ENCODE data around the gene SORCS2. TPM values are rescaled to one million over a fixed set of nuclear protein-coding genes. Genes with fewer than 3 reads are reported as not detected.

Gene SORCS2
- polyA plus RNA-seq, 4 donors: 5.8 to 64.8 (median 8.9) TPM

- no peak for DNase-seq (ENCODE audit: low read depth in 4 of 4, low spot score in 3 of 4)
Observed at GRCh38 chr4:7704091-7704490, 511.8 kb downstream of the SORCS2 start.

GRCh38 chr4:7704625-7705024 is 512.3 kb downstream of the SORCS2 start:
- DNase-seq (ENCODE audit: low read depth in 4 of 4, low spot score in 3 of 4): no peak

- DNase-seq (ENCODE audit: low read depth in 4 of 4, low spot score in 3 of 4): no peak
Observed at GRCh38 chr4:7705062-7705461, 512.7 kb downstream of the SORCS2 start.

GRCh38 chr4:7705593-7705992 is 513.3 kb downstream of the SORCS2 start:
- DNase-seq (ENCODE audit: low read depth in 4 of 4, low spot score in 3 of 4): no peak

GRCh38 chr4:7708238-7708637 is 515.9 kb downstream of the SORCS2 start:
- DNase-seq (ENCODE audit: low read depth in 4 of 4, low spot score in 3 of 4): no peak

- no peak for DNase-seq (ENCODE audit: low read depth in 4 of 4, low spot score in 3 of 4)
Observed at GRCh38 chr4:7708981-7709380, 516.6 kb downstream of the SORCS2 start.

- no peak for DNase-seq (ENCODE audit: low read depth in 4 of 4, low spot score in 3 of 4)
Observed at GRCh38 chr4:7709431-7709830, 517.1 kb downstream of the SORCS2 start.

- DNase-seq (ENCODE audit: low read depth in 4 of 4, low spot score in 3 of 4): no peak
Observed at GRCh38 chr4:7710126-7710525, 517.8 kb downstream of the SORCS2 start.

- DNase-seq (ENCODE audit: low read depth in 4 of 4, low spot score in 3 of 4): no peak
Observed at GRCh38 chr4:7710576-7711306, 518.4 kb downstream of the SORCS2 start.

- no peak for DNase-seq (ENCODE audit: low read depth in 4 of 4, low spot score in 3 of 4)
Observed at GRCh38 chr4:7711307-7711963, 519.1 kb downstream of the SORCS2 start.

GRCh38 chr4:7712021-7712671 is 519.8 kb downstream of the SORCS2 start:
- no peak for DNase-seq (ENCODE audit: low read depth in 4 of 4, low spot score in 3 of 4)

GRCh38 chr4:7713757-7714156 is 521.4 kb downstream of the SORCS2 start:
- DNase-seq (ENCODE audit: low read depth in 4 of 4, low spot score in 3 of 4): no peak

GRCh38 chr4:7714176-7714575 is 521.8 kb downstream of the SORCS2 start:
- DNase-seq (ENCODE audit: low read depth in 4 of 4, low spot score in 3 of 4): no peak

GRCh38 chr4:7714738-7715137 is 522.4 kb downstream of the SORCS2 start:
- DNase-seq (ENCODE audit: low read depth in 4 of 4, low spot score in 3 of 4): no peak

GRCh38 chr4:7715271-7716009 is 523.1 kb downstream of the SORCS2 start:
- DNase-seq (ENCODE audit: low read depth in 4 of 4, low spot score in 3 of 4): no peak

- DNase-seq (ENCODE audit: low read depth in 4 of 4, low spot score in 3 of 4): no peak
Observed at GRCh38 chr4:7716010-7716721, 523.8 kb downstream of the SORCS2 start.

GRCh38 chr4:7717161-7717560 is 524.8 kb downstream of the SORCS2 start:
- no peak for DNase-seq (ENCODE audit: low read depth in 4 of 4, low spot score in 3 of 4)

GRCh38 chr4:7717946-7718490 is 525.7 kb downstream of the SORCS2 start:
- no peak for DNase-seq (ENCODE audit: low read depth in 4 of 4, low spot score in 3 of 4)

- peak; percentile 18 to 39 (median 31) for DNase-seq (ENCODE audit: low read depth in 4 of 4, low spot score in 3 of 4)
Observed at GRCh38 chr4:7719354-7720174, 527.2 kb downstream of the SORCS2 start.
